SK-N-MC (cell line): Measurements from ENCODE around the gene CCDC71L.
"Not testable (repeated sequence)": the region's sequence is repeated elsewhere in the genome, so short reads cannot be mapped to it uniquely, and the experiment has no call there.

Source experiments
- EZH2 ChIP-seq: fragments of 200-600 bp; sonication (generic); IDR thresholded peaks from one replicate; pipeline ENCODE4 v1.6.1; 2017; ENCODE audit warnings: antibody characterized with exemption
- POLR2AphosphoS5 ChIP-seq: IDR thresholded peaks from 2 replicates; pipeline ENCODE4 v1.6.1; 2012; ENCODE audit warnings: mild to moderate bottlenecking, low read depth, low read length, borderline replicate concordance

DNA sequence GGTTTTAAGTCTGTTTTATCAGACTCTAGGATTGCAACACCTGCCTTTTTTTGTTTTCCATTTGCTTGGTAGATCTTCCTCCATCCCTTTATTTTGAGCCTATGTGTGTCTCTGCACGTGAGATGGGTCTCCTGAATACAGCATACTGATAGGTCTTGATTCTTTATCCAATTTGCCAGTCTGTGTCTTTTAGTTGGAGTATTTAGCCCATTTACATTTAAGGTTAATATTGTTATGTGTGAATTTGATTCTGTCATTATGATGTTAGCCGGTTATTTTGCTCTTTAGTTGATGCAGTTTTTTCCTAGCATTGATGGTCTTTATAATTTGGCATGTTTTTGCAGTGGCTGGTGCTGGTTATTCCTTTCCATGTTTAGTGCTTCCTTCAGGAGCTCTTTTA lies 27.2 kb upstream of the CCDC71L start:
- TF ChIP-seq POLR2AphosphoS5, EZH2: not testable (repeated sequence)
